Measurements from ENCODE around the gene ELMOD1. TPM values are rescaled to one million over a fixed set of nuclear protein-coding genes. Genes with fewer than 3 reads are reported as not detected.

The ELMOD1 gene
- total and polyA plus RNA-seq, 10 donors, result 0.02 TPM; not detected in 9

DNA sequence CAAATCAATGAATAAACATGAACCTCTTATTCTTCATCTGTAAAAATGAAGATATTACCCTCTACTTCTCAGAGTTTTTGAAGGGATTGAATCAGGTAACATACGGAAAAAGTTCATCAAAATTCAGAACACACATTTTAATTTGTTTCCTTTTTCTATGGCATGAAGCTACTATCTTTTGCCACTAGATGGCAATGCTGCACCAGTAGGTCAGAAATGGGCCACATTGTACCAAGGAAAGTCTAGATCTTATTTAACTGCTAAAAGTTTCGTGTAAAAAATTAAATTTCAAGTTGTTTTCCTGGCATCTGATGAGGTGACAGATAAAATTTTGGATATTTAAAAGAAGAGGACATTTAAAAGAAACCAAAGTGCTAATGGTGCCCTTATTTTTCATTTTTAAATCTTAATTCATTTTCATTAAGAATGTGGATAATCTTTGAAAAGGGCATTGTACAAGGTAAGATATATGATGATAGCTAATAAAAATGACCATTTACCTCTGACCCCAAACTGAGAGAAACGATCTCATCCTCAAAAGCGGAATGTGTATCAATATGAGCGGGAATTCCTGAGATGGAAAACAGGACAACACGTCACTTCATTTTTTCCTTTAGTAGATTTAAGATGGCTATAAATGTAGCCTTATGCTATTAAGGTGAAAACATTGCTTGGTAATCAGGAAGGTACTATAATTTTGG is 41.5 kb upstream of the ELMOD1 start:
- TF ChIP-seq, protein P1, sequence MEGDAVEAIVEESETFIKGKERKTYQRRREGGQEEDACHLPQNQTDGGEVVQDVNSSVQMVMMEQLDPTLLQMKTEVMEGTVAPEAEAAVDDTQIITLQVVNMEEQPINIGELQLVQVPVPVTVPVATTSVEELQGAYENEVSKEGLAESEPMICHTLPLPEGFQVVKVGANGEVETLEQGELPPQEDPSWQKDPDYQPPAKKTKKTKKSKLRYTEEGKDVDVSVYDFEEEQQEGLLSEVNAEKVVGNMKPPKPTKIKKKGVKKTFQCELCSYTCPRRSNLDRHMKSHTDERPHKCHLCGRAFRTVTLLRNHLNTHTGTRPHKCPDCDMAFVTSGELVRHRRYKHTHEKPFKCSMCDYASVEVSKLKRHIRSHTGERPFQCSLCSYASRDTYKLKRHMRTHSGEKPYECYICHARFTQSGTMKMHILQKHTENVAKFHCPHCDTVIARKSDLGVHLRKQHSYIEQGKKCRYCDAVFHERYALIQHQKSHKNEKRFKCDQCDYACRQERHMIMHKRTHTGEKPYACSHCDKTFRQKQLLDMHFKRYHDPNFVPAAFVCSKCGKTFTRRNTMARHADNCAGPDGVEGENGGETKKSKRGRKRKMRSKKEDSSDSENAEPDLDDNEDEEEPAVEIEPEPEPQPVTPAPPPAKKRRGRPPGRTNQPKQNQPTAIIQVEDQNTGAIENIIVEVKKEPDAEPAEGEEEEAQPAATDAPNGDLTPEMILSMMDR (IDR thresholded peaks at IDR 0.05 in 8 of 11, conservative IDR thresholded peaks at IDR 0.05 in 3 of 11), result peak; percentile 48 to 81 (median 70)
- TF ChIP-seq POLR2A (IDR thresholded peaks at IDR 0.05) (no peak), POLR2AphosphoS5 (IDR thresholded peaks at IDR 0.05) (no peak)
- DNase-seq, result no peak

GRCh38 chr11:107549954-107550285 is 41.0 kb upstream of the ELMOD1 start:
- no peaks in the 10 kb centered on the region for H3K4me1 ChIP-seq
- H3K4me3 ChIP-seq, result no peak overlapping the region
- no peaks in the 10 kb centered on the region for H3K27me3 ChIP-seq (replicated peaks in 1 of 7)
- DNase-seq, result no peak
- H3K36me3 ChIP-seq, result peaks cover 0 to 76% (median 45%) of the 10 kb centered on the region in 6 donors
- TF ChIP-seq POLR2A (IDR thresholded peaks at IDR 0.05) (no peak), POLR2AphosphoS5 (IDR thresholded peaks at IDR 0.05) (no peak)
- TF ChIP-seq, protein P1 (IDR thresholded peaks at IDR 0.05 in 8 of 11, conservative IDR thresholded peaks at IDR 0.05 in 3 of 11), result no peak
- WGBS, 5 donors, result 91 to 99% (median 97%) methylated on average over 2 of the region's 2 CpGs
- H3K9me3 ChIP-seq, result no peaks in the 10 kb centered on the region
- no peak overlapping the region for H3K27ac ChIP-seq
- intact Hi-C loops (cut with DNase I; ENCODE audit: low total_unique reads), result no loop called here

More for the DNA sequence above, 41.5 kb upstream of the ELMOD1 start:
- 74 to 89% (median 80%) methylated on average over 6 of the region's 6 CpGs for WGBS, 5 donors
- Histone ChIP-seq H3K36me3 (peaks cover 0 to 72% (median 43%) of the 10 kb centered on the region in 6 donors), H3K4me1 (no peaks in the 10 kb centered on the region), H3K27me3 (replicated peaks in 1 of 7) (no peaks in the 10 kb centered on the region), H3K4me3 (no peak overlapping the region), H3K9me3 (no peaks in the 10 kb centered on the region), H3K27ac (no peak overlapping the region)
- intact Hi-C loops (cut with DNase I; ENCODE audit: low total_unique reads), result no loop called here

GRCh38 chr11:107550304-107550703 is 40.6 kb upstream of the ELMOD1 start:
- Histone ChIP-seq H3K27ac (no peak overlapping the region), H3K27me3 (replicated peaks in 1 of 7) (no peaks in the 10 kb centered on the region), H3K9me3 (no peaks in the 10 kb centered on the region), H3K4me1 (no peaks in the 10 kb centered on the region), H3K36me3 (peaks cover 0 to 76% (median 49%) of the 10 kb centered on the region in 6 donors), H3K4me3 (no peak overlapping the region)
- WGBS, 5 donors, result 91 to 99% (median 94%) methylated on average over 4 of the region's 4 CpGs
- DNase-seq, result no peak
- intact Hi-C loops (cut with DNase I; ENCODE audit: low total_unique reads), result no loop called here
- TF ChIP-seq, protein P1 (IDR thresholded peaks at IDR 0.05 in 8 of 11, conservative IDR thresholded peaks at IDR 0.05 in 3 of 11), result no peak
- TF ChIP-seq POLR2A (IDR thresholded peaks at IDR 0.05) (no peak), POLR2AphosphoS5 (IDR thresholded peaks at IDR 0.05) (no peak)

GRCh38 chr11:107561688-107562087 is 29.3 kb upstream of the ELMOD1 start:
- intact Hi-C loops (cut with DNase I; ENCODE audit: low total_unique reads), result no loop called here
- no peak for DNase-seq
- no peak for TF ChIP-seq POLR2A (IDR thresholded peaks at IDR 0.05)
- Histone ChIP-seq H3K36me3 (peaks cover 0 to 45% (median 8%) of the 10 kb centered on the region in 6 donors), H3K27me3 (replicated peaks in 1 of 7) (no peaks in the 10 kb centered on the region), H3K4me3 (no peak overlapping the region), H3K27ac (no peak overlapping the region), H3K9me3 (no peaks in the 10 kb centered on the region), H3K4me1 (peaks cover 16 to 38% (median 29%) of the 10 kb centered on the region in 6 donors)

All from spleen (tissue), 11 donors.